Measurements from ENCODE around the gene STT3B. TPM values are rescaled to one million over a fixed set of nuclear protein-coding genes. Genes with fewer than 3 reads are reported as not detected.

The STT3B gene
- total and polyA plus RNA-seq, 2 of the 4 experiments (the other 2 are of a cell fraction): 45.5 to 86.4 TPM

DNA sequence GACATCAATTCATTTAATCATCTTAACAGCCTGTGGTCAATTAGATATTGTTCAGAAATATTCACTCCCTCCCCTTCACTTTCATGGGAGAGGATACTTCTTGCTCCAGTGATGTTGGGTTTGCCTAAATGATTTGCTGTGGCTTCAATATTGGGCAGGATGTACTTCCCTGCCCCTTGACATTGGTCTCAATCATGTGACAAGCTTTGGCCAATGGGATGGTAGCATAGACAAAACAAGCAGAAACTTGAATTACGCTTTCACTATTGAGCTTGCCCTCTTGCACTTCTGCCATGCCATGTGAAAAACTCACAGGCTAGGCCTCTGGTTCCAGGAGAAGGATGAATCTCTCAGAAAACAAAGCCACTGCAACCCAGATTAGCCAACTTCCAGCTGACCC, 42.2 kb upstream of the STT3B start:
- Histone ChIP-seq H3K23ac (ENCODE audit: low read depth, low read length) (no peak overlapping the region), H4K91ac (ENCODE audit: insufficient read depth, low read depth, low read length) (no peak overlapping the region), H3K14ac (replicated peaks; ENCODE audit: low read depth, low read length) (no peak overlapping the region), H2AK5ac (ENCODE audit: low read depth, low read length) (no peak overlapping the region), H4K20me1 (ENCODE audit: insufficient read depth, low read length) (no peaks in the 10 kb centered on the region), H3K36me3 (ENCODE audit: control insufficient read depth, insufficient read depth, low read length) (no peaks in the 10 kb centered on the region), H3K9me3 (ENCODE audit: control insufficient read depth, insufficient read depth, low read length) (peaks cover 2% of the 10 kb centered on the region; the same call in 1 of the 2 replicates), H2BK20ac (ENCODE audit: low read depth, low read length) (no peak overlapping the region), H3K4me3 (ENCODE audit: insufficient read depth, low read depth, low read length) (no peak overlapping the region), H3K4ac (ENCODE audit: low read depth, low read length) (no peak overlapping the region), H3K9me1 (ENCODE audit: insufficient read depth, low read length) (no peaks in the 10 kb centered on the region), H4K8ac (ENCODE audit: low read depth in 2 of 2, low read length in 2 of 2) (no peak overlapping the region), H4K5ac (ENCODE audit: low read depth, low read length) (no peak overlapping the region), H3K27ac (ENCODE audit: insufficient read depth, low read length) (no peak overlapping the region), H2AK9ac (replicated peaks; ENCODE audit: low read depth, low read length, poor library complexity) (no peak overlapping the region), H2BK15ac (ENCODE audit: low read depth, low read length) (no peak overlapping the region), H3K9ac (ENCODE audit: low read depth, low read length) (no peak overlapping the region), H2BK5ac (ENCODE audit: low read depth, low read length, poor library complexity, severe bottlenecking) (no peak overlapping the region), H3K4me2 (ENCODE audit: low read depth, low read length) (no peak overlapping the region), H3K27me3 (ENCODE audit: control insufficient read depth, insufficient read depth, low read length) (no peaks in the 10 kb centered on the region; the same call in 1 of the 2 replicates), H3K18ac (ENCODE audit: low read depth, low read length) (no peak overlapping the region), H3K4me1 (ENCODE audit: control insufficient read depth, insufficient read depth, low read length) (no peaks in the 10 kb centered on the region), H2AFZ (replicated peaks; ENCODE audit: low read length, poor library complexity) (no peak overlapping the region), H3K56ac (ENCODE audit: extremely low read depth, insufficient read depth, low read length) (no peak overlapping the region), H2BK120ac (ENCODE audit: low read depth, low read length) (no peak overlapping the region), H3K79me1 (ENCODE audit: low read depth in 1 of 2, low read length in 2 of 2) (no peaks in the 10 kb centered on the region)
- ATAC-seq (ENCODE audit: low read depth) (no peak), DNase-seq (no peak)
- WGBS, 2 experiments (ENCODE audit: extremely low coverage in 2 of 2, insufficient read length in 1 of 2): no CpG with 5 or more reads among the region's 1 CpG
- intact Hi-C loops (cut with micrococcal nuclease) (no loop called here), dilution Hi-C loops (cut with HindIII; ENCODE audit: low sequenced_read_pairs, unreplicated experiment) (no loop called here), in situ Hi-C loops (cut with MboI; ENCODE audit: low sequenced_read_pairs) (no loop called here)
- POLR2A ChIA-PET (ENCODE audit: unreplicated experiment): no interaction called here
- no TSS peak for BruUV-seq (replicated peaks)
- TF ChIP-seq MAFK (IDR thresholded peaks at IDR 0.05; ENCODE audit: low read depth, low read length): no peak
- no peak for TF ChIP-seq CHD1 (IDR thresholded peaks at IDR 0.05; ENCODE audit: low read depth, low read length)
- TF ChIP-seq CTCF (conservative IDR thresholded peaks at IDR 0.05; ENCODE audit: low read depth, low read length): no peak
- TF ChIP-seq, protein P1, sequence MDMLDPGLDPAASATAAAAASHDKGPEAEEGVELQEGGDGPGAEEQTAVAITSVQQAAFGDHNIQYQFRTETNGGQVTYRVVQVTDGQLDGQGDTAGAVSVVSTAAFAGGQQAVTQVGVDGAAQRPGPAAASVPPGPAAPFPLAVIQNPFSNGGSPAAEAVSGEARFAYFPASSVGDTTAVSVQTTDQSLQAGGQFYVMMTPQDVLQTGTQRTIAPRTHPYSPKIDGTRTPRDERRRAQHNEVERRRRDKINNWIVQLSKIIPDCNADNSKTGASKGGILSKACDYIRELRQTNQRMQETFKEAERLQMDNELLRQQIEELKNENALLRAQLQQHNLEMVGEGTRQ (IDR thresholded peaks at IDR 0.05; ENCODE audit: low read depth, low read length): no peak
- TF ChIP-seq RCOR1 (IDR thresholded peaks at IDR 0.05; ENCODE audit: insufficient replicate concordance, low read length): no peak
- TF ChIP-seq MXI1 (IDR thresholded peaks at IDR 0.05; ENCODE audit: borderline replicate concordance, low read depth, low read length): no peak
- no peak for TF ChIP-seq CEBPB (IDR thresholded peaks at IDR 0.05; ENCODE audit: low read depth, low read length)
- TF ChIP-seq RAD21 (IDR thresholded peaks at IDR 0.05; ENCODE audit: low read length): no peak
- TF ChIP-seq, protein P2, sequence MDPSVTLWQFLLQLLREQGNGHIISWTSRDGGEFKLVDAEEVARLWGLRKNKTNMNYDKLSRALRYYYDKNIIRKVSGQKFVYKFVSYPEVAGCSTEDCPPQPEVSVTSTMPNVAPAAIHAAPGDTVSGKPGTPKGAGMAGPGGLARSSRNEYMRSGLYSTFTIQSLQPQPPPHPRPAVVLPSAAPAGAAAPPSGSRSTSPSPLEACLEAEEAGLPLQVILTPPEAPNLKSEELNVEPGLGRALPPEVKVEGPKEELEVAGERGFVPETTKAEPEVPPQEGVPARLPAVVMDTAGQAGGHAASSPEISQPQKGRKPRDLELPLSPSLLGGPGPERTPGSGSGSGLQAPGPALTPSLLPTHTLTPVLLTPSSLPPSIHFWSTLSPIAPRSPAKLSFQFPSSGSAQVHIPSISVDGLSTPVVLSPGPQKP (IDR thresholded peaks at IDR 0.05; ENCODE audit: borderline replicate concordance, low read depth, low read length): no peak
- no peak for TF ChIP-seq BHLHE40 (IDR thresholded peaks at IDR 0.05; ENCODE audit: low read depth, low read length)
- CTCF ChIA-PET: no interaction called here
